Neural cell (in vitro differentiated cells): ENCODE measurements around the gene HDLBP. TPM values are rescaled to one million over a fixed set of nuclear protein-coding genes. Genes with fewer than 3 reads are reported as not detected.

ENCODE experiments used
- H2AFZ ChIP-seq: fragments of 200-600, 300-800 bp; sonication (generic), shearing (Covaris generic); 2 replicates; pipeline ENCODE4 v1.6.0; 2014; ENCODE audit warnings: low read depth, mild to moderate bottlenecking, antibody characterized with exemption, low read length, moderate library complexity
- H3F3A ChIP-seq: fragments of 200-600 bp; shearing (Covaris generic); 2 replicates; pipeline ENCODE4 v1.6.1; 2016; ENCODE audit warnings: mild to moderate bottlenecking, moderate library complexity, mixed read lengths, antibody characterized with exemption, low read length; ENCODE audit not compliant: insufficient read depth, poor library complexity, severe bottlenecking
- H3K27ac ChIP-seq: fragments of 200-600, 300-800 bp; sonication (generic), shearing (Covaris generic); 2 replicates; pipeline ENCODE4 v1.5.1; 2014; ENCODE audit warnings: mild to moderate bottlenecking, low read length, moderate library complexity
- H3K27me3 ChIP-seq: fragments of 300-800, 200-600 bp; sonication (generic), shearing (Covaris generic); 2 replicates; pipeline ENCODE4 v1.6.0; 2014; ENCODE audit warnings: mild to moderate bottlenecking, low read depth, low read length, moderate library complexity; ENCODE audit not compliant: insufficient read depth
- H3K36me3 ChIP-seq: fragments of 300-800, 200-600 bp; sonication (generic), shearing (Covaris generic); 2 replicates; pipeline ENCODE4 v1.5.1; 2014; ENCODE audit warnings: mild to moderate bottlenecking, antibody characterized with exemption, low read length, moderate library complexity; ENCODE audit not compliant: insufficient read depth
- H3K4me2 ChIP-seq: fragments of 300-800, 200-600 bp; sonication (generic), shearing (Covaris generic); 2 replicates; pipeline ENCODE4 v1.6.0; 2014; ENCODE audit warnings: mild to moderate bottlenecking, low read length
- H3K4me3 ChIP-seq: fragments of 300-800, 200-600 bp; sonication (generic), shearing (Covaris generic); 2 replicates; pipeline ENCODE4 v1.5.1; 2014; ENCODE audit warnings: mild to moderate bottlenecking, low read length, moderate library complexity
- H3K79me2 ChIP-seq: fragments of 200-600 bp; shearing (Covaris generic); replicated peaks from 2 replicates; pipeline ENCODE4 v1.6.0; 2014; ENCODE audit warnings: mild to moderate bottlenecking, low read length, moderate library complexity; ENCODE audit not compliant: insufficient read depth
- H3K9ac ChIP-seq: fragments of 300-800, 200-600 bp; sonication (generic), shearing (Covaris generic); 2 replicates; pipeline ENCODE4 v1.6.1; 2016; ENCODE audit warnings: mild to moderate bottlenecking, low read length, mixed read lengths
- H3K9me2 ChIP-seq: fragments of 200-600 bp; shearing (Covaris generic); 2 replicates; pipeline ENCODE4 v1.6.1; 2016; ENCODE audit warnings: mild to moderate bottlenecking, low read length, mixed read lengths; ENCODE audit not compliant: insufficient read depth
- H3K9me3 ChIP-seq: fragments of 200-600, 300-800 bp; sonication (generic), shearing (Covaris generic); 2 replicates; pipeline ENCODE4 v1.6.1; 2016; ENCODE audit warnings: mild to moderate bottlenecking, mixed run types, low read length, moderate library complexity, mixed read lengths
- H4K20me1 ChIP-seq: fragments of 200-600 bp; shearing (Covaris generic); 2 replicates; pipeline ENCODE4 v1.6.1; 2016; ENCODE audit warnings: mild to moderate bottlenecking, mixed run types; ENCODE audit not compliant: insufficient read depth
- EP300 ChIP-seq: fragments of 450-650 bp; conservative IDR thresholded peaks from 2 replicates; pipeline ENCODE4 v1.6.1; 2014; ENCODE audit warnings: antibody characterized with exemption, mild to moderate bottlenecking, moderate library complexity; ENCODE audit not compliant: poor library complexity, severe bottlenecking
- EZH2 ChIP-seq: fragments of 200-600, 300-800 bp; shearing (Covaris generic), sonication (generic); IDR thresholded peaks from 2 replicates; pipeline ENCODE4 v1.6.1; 2014; ENCODE audit warnings: antibody characterized with exemption, low read length, borderline replicate concordance, mild to moderate bottlenecking; ENCODE audit not compliant: insufficient read depth, poor library complexity, severe bottlenecking
- MXI1 ChIP-seq: fragments of 450-650 bp; conservative IDR thresholded peaks from 2 replicates; pipeline ENCODE4 v1.6.1; 2014; ENCODE audit warnings: antibody characterized with exemption, mild to moderate bottlenecking; ENCODE audit not compliant: poor library complexity, severe bottlenecking
- POLR2AphosphoS5 ChIP-seq: IDR thresholded peaks from 2 replicates; pipeline ENCODE4 v1.6.1; 2012
- RAD21 ChIP-seq: fragments of 450-650 bp; conservative IDR thresholded peaks from 2 replicates; pipeline ENCODE4 v1.6.1; 2014; ENCODE audit warnings: antibody characterized with exemption, mild to moderate bottlenecking, moderate library complexity
- SMC3 ChIP-seq: fragments of 450-650 bp; conservative IDR thresholded peaks from 2 replicates; pipeline ENCODE4 v1.6.1; 2014; ENCODE audit warnings: antibody characterized with exemption, mild to moderate bottlenecking, moderate library complexity; ENCODE audit not compliant: poor library complexity
- TAF1 ChIP-seq: IDR thresholded peaks from 2 replicates; pipeline ENCODE4 v1.6.1; 2012; ENCODE audit warnings: low read depth
- polyA plus RNA-seq: library from polyadenylated mRNA; depleted of rRNA; stranded (reverse); fragments of >200 nt; gene quantifications from 2 replicates; pipeline ENCODE4 v1.2.3, GENCODE V29; 2014
- TF ChIP-seq, protein P1 (sequence below): IDR thresholded peaks from 2 replicates; pipeline ENCODE4 v1.6.1; 2012; ENCODE audit warnings: borderline replicate concordance
- TF ChIP-seq, protein P2 (sequence below): fragments of 450-650 bp; IDR thresholded peaks from 2 replicates; pipeline ENCODE4 v1.5.1; 2014; ENCODE audit warnings: antibody characterized with exemption, mild to moderate bottlenecking, moderate library complexity; ENCODE audit not compliant: poor library complexity, severe bottlenecking

HDLBP gene
- polyA plus RNA-seq, 1 donor from 2014 or later: 61.9 TPM

DNA sequence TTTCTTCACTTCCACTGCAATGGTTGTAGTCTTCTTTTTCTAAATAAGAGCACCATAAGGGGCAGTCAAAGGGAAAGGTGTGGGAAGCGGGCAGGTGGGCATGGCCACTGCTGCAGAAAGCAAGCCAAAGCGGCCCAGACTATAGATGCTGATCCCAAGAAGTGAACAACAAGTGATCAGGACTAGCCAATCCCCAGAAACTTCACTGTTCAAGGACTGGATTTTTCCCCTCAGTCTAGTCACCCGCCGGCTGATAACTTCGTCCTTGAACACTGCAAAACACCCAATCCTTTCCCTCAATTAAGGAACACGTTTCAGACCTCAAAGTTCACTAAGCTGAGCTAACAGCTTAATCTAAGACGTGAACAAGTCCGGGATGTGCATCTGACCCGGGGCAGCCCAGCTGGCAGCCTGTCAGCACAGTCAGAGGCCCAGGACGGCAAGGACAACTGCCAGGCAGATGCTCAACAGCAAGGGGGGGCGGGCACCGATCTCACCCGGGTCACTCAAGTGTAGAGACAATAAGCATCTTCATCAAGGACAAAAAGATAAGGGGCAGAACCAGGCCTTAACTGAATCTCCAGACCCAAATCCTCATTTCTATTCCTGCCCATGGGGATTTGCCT, 59.8 kb downstream of the HDLBP start:
- Histone ChIP-seq H3K9me3 (no peaks in the 10 kb centered on the region), H4K20me1 (no peaks in the 10 kb centered on the region), H3K27ac (no peak overlapping the region), H3K4me2 (no peak overlapping the region), H3K79me2 (no peaks in the 10 kb centered on the region), H3K36me3 (peaks cover 19% of the 10 kb centered on the region), H2AFZ (no peak overlapping the region), H3K4me3 (no peak overlapping the region), H3F3A (no peaks in the 10 kb centered on the region), H3K27me3 (no peaks in the 10 kb centered on the region), H3K9me2 (no peaks in the 10 kb centered on the region), H3K9ac (no peak overlapping the region)
- TF ChIP-seq SMC3 (no peak), POLR2AphosphoS5 (no peak), EP300 (no peak), TAF1 (no peak), EZH2 (no peak), MXI1 (no peak), RAD21 (no peak)
- TF ChIP-seq, protein P1, sequence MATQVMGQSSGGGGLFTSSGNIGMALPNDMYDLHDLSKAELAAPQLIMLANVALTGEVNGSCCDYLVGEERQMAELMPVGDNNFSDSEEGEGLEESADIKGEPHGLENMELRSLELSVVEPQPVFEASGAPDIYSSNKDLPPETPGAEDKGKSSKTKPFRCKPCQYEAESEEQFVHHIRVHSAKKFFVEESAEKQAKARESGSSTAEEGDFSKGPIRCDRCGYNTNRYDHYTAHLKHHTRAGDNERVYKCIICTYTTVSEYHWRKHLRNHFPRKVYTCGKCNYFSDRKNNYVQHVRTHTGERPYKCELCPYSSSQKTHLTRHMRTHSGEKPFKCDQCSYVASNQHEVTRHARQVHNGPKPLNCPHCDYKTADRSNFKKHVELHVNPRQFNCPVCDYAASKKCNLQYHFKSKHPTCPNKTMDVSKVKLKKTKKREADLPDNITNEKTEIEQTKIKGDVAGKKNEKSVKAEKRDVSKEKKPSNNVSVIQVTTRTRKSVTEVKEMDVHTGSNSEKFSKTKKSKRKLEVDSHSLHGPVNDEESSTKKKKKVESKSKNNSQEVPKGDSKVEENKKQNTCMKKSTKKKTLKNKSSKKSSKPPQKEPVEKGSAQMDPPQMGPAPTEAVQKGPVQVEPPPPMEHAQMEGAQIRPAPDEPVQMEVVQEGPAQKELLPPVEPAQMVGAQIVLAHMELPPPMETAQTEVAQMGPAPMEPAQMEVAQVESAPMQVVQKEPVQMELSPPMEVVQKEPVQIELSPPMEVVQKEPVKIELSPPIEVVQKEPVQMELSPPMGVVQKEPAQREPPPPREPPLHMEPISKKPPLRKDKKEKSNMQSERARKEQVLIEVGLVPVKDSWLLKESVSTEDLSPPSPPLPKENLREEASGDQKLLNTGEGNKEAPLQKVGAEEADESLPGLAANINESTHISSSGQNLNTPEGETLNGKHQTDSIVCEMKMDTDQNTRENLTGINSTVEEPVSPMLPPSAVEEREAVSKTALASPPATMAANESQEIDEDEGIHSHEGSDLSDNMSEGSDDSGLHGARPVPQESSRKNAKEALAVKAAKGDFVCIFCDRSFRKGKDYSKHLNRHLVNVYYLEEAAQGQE: no peak
- TF ChIP-seq, protein P2, sequence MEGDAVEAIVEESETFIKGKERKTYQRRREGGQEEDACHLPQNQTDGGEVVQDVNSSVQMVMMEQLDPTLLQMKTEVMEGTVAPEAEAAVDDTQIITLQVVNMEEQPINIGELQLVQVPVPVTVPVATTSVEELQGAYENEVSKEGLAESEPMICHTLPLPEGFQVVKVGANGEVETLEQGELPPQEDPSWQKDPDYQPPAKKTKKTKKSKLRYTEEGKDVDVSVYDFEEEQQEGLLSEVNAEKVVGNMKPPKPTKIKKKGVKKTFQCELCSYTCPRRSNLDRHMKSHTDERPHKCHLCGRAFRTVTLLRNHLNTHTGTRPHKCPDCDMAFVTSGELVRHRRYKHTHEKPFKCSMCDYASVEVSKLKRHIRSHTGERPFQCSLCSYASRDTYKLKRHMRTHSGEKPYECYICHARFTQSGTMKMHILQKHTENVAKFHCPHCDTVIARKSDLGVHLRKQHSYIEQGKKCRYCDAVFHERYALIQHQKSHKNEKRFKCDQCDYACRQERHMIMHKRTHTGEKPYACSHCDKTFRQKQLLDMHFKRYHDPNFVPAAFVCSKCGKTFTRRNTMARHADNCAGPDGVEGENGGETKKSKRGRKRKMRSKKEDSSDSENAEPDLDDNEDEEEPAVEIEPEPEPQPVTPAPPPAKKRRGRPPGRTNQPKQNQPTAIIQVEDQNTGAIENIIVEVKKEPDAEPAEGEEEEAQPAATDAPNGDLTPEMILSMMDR: no peak

DNA sequence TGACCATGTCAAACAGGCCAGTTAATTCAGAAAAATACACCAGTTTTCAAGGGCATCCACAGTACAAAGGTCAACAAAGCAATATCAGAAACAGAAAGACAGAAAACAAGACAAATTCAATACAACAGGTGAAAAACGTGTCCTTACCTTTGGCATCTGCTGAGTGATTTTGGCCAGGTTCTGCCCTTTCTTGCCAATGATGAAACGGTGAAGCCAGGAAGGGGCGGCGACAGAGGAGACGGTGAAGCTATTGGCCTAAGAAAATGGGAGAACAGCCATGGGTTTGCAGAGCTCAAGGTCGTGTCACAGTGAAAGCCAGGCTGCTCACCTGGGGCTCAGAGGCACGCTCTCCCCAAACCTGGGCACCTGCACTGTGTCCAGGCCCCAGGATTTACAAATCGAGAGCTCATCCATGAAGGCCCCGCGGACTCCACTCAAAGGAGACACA, 60.5 kb downstream of the HDLBP start:
- H3K4me2 ChIP-seq: no peak overlapping the region
- no peak overlapping the region for H2AFZ ChIP-seq
- H3K4me3 ChIP-seq: no peak overlapping the region
- no peak overlapping the region for H3K27ac ChIP-seq
- no peaks in the 10 kb centered on the region for H3K9me3 ChIP-seq
- H3F3A ChIP-seq: no peaks in the 10 kb centered on the region
- TF ChIP-seq SMC3: no peak
- TF ChIP-seq, protein P1: no peak
- TF ChIP-seq EZH2: no peak
- H4K20me1 ChIP-seq: no peaks in the 10 kb centered on the region
- no peaks in the 10 kb centered on the region for H3K9me2 ChIP-seq
- peaks cover 19% of the 10 kb centered on the region for H3K36me3 ChIP-seq
- H3K9ac ChIP-seq: no peak overlapping the region
- no peaks in the 10 kb centered on the region for H3K79me2 ChIP-seq
- H3K27me3 ChIP-seq: no peaks in the 10 kb centered on the region
